Activated gamma-delta T cell treated with anti-CD3 and anti-CD28 coated beads, Interleukin-2, amount 50 U/mL, for 16 hours (primary cell): ENCODE results near the gene GOLGA2.
A peak's percentile ranks its signal among the peaks of the same experiment; 100 is the strongest.

Experiments used
- DNase-seq: peaks from one replicate; pipeline ENCODE4 v3.0.0-alpha.2; 2020; ENCODE audit warnings: low read depth

The GOLGA2 gene, protein sequence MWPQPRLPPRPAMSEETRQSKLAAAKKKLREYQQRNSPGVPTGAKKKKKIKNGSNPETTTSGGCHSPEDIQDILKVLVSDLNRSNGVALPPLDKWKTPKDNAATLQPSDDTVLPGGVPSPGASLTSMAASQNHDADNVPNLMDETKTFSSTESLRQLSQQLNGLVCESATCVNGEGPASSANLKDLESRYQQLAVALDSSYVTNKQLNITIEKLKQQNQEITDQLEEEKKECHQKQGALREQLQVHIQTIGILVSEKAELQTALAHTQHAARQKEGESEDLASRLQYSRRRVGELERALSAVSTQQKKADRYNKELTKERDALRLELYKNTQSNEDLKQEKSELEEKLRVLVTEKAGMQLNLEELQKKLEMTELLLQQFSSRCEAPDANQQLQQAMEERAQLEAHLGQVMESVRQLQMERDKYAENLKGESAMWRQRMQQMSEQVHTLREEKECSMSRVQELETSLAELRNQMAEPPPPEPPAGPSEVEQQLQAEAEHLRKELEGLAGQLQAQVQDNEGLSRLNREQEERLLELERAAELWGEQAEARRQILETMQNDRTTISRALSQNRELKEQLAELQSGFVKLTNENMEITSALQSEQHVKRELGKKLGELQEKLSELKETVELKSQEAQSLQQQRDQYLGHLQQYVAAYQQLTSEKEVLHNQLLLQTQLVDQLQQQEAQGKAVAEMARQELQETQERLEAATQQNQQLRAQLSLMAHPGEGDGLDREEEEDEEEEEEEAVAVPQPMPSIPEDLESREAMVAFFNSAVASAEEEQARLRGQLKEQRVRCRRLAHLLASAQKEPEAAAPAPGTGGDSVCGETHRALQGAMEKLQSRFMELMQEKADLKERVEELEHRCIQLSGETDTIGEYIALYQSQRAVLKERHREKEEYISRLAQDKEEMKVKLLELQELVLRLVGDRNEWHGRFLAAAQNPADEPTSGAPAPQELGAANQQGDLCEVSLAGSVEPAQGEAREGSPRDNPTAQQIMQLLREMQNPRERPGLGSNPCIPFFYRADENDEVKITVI

DNA sequence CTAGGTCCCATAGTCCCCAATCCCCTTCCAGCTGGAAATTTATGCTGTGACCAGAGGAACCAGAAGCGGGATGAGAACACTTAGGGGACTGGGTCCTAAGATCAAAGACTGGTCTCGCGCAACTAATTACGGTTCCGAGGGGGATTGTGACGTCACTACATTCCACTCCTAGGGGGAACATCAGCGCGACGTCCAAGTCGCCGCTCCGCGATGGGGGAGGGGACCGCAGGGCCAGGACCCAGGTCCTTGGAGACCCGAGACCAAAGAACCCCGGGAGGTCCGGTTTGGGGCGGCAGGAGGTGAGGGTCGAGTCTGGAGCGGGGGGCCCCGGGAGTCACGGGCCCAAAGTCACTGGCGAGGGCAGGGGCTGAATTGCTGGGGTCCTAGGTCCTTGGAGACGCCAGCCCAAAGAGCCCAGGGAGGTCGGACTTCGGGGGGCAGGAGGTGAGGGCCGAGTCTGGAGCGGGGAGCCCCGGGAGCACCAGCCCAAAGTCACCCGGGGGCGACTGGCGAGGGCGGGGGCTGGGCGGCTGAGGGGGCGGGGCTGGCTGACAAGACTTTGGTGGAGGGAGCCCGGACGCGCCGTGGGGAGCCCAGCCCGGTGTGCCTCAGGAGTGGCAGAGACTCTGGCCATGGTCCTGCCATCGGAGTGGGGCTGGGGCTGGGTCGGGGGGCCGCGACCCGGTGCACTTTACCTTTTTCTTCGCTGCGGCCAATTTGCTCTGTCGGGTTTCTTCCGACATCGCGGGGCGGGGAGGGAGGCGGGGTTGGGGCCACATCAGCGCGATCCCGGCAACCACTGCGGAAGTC lies at the start of gene GOLGA2:
TSS of gene GOLGA2 (minus strand) at position 810 of the 810 bp plus-strand sequence. CDS start at position 779, 31 bp downstream.
- DNase-seq: no peak

DNA sequence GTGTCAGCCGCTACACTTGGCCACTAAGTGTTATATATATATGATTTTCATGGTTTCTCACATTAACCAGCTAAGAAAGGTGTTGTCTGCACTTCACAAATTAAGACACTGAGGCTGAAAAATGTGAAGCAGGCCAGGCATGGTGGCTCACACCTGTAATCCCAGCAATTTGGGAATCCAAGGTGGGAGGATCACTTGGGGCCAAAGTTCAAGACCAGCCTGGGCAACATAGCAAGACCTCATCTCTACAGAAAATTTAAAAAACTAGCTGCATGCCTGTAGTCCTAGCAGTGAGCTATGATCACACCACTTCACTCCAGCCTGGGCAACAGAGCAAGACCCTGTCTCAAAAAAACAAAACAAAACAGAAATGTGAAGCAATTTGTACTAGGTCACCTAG lies 48.6 kb upstream of the GOLGA2 start:
- no peak for DNase-seq

DNA sequence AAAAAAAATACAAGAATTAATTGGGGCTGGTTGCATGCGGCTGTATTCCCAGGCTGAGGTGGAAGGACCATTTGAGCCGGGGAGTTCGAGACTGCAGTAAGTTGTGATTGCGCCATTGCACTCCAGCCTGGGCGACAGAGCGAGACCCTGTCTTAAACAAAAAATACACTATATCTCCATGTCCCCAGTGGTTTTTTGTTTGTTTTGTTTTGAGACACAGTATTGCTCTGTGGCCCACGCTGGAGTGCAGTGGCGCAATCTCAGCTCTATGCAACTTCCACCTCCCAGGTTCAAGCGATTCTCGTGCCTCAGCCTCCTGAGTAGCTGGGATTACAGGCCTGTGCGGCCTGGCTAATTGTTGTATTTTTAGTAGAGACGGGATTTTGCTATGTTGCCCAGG lies 48.0 kb upstream of the GOLGA2 start:
- no peak for DNase-seq

DNA sequence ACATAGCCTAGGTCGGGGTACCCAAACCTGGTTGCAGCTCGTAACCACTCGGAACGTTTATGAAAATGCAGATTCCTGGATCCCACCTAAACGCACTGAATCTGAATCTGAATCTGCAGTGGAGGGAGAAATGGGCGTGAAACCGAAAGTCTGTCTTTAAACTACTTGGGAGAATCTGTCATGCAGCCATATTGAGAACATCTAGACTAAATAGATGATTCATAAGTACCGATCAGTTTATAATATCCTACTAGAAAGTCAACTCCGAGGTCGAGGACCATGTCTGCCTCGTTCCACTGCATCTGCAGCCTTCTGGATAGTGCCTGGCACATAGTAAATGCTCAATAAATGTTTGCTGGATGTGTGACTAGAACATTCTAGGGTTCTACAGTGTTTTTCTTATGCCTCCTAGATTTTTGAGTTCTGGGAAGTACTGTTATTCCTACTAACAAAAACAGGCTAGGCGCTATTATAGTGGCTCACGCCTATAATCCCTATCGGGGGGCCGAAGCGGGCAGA lies 47.5 kb upstream of the GOLGA2 start:
- DNase-seq: no peak

DNA sequence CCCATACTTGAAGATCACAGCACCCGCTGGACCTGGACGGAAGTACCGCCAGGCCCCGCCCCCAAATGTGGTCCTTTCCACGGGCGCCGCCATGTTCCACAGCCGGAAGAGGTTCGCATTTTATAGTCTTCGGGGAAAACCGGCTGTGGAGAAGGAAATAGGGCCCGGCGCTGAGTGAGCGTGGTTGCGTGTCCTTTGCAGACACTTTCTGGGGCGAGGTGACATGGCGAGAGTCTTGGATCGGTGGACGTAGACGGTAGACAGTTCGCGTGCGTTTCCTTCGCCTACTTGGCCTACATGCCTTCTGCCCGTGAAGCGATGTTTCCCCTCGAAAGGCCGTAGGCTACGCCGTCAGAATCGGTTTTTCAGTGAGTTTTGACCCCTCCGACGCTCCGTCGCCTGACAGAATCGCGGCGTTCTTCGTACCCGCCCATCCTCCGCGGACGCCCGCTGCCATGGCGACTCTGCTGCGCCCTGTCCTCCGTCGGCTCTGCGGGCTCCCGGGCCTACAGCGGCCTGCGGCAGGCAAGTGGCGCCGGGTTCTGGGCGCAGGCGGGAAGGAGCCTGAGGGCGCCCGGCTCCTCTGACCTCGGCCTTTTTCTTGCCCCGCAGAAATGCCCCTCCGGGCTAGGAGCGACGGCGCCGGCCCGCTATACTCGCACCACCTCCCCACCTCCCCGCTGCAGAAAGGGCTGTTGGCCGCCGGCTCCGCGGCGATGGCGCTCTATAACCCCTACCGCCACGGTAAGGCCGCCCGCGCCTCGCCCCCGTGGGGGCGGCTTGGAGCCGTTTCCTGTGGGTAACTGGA lies 46.8 kb upstream of the GOLGA2 start, which contains the start of the genes COQ4 and TRUB2:
TSS of gene COQ4 (plus strand) at position 436 of the 808 bp plus-strand sequence. CDS start at position 456, 20 bp downstream.
TSS of gene TRUB2 (minus strand) at position 44 of the 808 bp plus-strand sequence. CDS start at position 5, 39 bp downstream.
- peak; percentile 91 for DNase-seq

DNA sequence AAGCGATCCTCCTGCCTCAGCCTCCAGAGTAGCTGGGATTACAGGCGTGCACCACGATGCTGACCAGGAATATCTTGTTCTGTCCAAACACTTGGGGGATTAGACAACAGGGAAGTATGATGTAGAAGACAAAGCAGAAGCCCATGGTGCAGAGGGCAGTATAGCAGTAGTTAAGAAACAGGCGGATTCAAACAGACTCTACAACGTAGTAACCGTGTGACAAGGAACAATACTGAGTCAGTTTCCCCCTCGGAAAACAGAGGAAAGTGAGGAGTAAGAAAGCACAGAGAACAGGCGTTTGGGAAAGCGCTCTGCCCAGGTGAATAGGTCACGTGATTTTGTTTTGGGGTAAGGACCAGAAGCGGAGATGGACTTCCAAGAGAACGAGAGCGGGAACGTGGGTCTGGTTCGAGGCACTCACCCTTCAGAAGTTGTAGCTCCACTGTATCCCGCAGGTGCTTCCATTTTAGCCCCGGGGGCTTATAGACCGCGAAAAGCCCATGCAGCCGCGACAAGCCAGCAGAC lies 46.1 kb upstream of the GOLGA2 start:
- no peak for DNase-seq

DNA sequence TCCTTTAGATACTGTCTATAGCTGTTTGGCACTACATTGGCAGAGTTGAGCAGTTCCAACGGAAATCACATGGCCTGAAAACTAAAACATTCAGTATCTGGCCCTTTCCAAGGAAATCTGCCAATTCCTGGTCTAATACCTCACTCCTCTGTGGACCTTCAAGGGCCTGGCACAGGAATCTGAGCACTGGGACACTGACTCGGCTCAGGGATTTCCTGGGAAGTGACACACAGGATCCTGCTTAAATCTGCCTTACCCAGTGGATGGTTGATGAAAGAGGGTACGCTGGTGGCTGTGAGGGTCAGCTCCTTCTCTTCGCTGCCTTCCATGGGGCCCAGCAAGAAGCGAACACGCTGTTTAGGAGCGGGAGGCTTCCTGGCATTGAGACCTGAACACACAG lies 45.5 kb upstream of the GOLGA2 start:
- no peak for DNase-seq

DNA sequence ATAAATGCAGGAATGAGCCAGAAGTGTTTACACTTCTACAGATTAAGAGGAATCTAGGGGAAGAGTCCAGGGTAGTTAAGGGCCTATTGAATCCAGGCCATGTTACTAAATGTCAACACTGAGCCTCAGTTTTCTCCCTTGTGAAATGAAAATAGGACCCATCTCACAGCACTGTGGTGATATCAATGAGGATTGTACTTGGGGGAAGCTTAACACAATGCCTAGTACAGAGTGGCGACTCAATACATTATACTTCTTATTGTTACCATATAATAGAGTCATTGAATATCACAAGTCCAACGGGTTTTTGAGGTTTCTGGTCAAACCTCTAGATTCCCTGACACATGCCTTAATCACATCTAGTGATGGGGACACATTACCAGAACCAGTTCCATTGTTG lies 41.8 kb upstream of the GOLGA2 start:
- DNase-seq: no peak

DNA sequence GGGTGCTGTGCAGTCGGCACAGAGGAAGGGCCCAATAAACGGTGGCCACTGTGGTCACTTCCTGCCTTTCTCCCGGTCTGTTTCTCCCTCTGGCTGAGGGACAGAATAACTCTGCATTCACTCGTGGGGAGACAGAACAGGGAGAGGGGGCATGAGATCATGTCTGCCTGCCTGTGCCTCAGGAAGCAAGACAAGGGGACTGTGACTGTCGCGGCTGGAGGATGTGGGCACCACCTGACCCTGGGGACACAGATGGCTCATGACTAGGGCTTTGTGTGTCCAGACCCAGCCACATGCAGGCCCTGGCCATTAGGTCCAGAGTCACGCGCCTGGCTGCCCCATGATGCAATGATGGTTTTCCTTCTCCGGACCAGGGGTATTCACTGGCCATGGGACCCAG lies 40.6 kb upstream of the GOLGA2 start:
- no peak for DNase-seq

DNA sequence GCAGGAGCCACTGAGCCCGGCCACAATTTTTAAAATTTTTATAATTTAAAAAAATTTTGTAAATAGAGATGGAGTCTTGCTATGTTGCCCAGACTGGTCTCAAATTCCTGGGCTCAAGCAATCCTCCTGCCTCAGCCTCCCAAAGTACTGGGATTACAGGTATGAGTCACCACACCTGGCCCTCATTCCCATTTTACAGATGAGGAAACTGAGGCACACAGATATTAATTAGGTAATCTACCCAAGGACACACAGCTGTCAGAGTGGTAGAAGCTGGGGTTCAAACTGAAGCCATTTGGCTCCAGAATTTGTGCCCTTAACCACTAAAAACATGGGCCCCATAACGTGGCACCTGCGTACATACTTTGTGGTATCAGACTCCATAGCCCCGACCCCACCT lies 38.9 kb upstream of the GOLGA2 start:
- DNase-seq: no peak

DNA sequence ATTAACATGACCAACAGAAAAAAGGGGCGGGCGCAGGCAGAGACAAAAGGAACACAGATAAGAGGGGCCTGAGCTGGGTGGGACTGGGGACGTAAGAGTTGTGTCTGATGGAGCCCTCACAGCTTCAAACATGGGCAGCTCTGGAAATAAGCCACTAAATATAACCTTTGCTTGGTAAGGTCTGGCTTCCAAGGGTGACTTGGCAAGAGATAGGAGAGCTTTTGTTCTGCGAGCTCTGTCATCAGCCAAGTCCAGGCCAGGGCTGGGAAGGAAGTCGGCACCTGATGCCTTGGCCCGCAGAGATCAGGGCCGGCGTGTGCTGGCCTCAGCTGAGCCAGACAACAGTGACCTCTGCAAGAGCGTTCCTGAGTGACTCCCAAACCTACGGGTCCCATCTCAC lies 34.7 kb upstream of the GOLGA2 start:
- DNase-seq: no peak

DNA sequence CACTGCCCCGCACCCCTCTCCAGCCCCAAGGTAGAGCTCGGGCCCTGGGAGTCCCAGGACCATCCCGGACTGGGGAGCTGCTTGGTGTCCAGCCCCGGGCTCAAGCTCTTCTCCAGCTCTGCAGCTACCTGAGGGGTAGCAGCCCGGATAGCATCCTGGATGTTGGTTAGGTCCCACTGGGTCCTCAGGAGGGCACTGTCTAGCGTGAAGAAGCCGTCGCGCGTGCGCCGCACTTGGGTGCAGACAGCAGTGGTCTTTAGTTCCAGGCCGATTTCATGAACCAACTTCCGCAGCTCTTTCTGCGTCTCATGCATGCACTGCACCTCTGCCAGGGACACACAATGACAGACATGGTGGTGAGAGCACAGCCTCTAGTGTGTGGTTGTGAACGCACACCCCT lies 33.7 kb upstream of the GOLGA2 start:
- DNase-seq: no peak

DNA sequence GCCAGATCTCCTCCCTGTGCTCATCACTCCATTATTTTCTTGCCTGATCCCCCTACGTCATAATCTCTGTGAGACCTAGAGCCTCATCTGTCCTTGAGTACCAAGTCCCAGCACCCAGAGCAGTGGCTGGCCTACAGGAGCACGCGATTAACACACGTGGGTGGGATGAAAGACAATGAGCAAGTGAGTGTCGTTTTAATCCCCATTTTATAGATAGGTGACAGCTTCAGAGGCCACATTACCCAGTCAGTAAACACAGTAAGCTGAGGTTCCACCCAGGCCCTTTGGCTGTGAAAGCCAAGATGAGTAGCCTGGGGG lies 29.1 kb upstream of the GOLGA2 start:
- DNase-seq: no peak

DNA sequence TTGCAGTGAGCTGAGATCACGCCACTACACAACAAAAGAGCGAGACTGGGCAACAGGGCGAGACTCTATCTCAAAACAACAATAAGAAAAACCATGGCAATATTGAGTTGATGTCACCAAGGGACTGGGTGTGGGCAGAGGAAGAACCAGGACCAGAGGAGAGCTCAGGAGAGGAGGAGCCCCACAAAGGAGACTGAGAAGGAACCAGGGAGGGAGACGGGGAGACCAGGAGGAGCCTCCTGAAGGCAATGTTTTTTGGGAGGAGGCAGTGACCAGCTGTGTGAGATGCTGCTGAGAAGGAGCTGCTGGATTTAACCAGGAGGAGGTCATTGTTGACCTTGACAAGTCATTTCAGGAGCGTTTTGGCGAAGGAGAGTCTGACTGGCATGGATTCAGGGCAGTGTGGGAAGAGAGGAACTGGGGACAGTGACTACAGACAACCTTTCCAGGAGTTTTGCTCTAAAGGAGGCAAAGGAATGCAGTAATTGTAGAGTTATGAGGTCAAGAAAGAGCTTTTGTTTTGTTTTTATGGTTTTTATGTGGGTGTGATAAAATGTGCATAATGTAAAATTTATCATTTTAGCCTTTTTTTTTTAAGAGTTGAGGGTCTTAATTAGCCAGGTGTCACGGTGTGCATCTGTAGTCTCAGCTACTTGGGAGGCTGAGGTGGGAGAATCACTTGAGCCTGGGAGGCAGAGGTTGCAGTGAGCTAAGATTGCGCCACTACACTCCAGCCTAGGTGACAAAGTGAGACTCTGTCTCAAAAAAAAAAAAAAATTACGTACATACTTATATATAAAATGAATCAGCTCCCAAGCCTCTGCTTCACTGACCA lies 28.5 kb upstream of the GOLGA2 start:
- DNase-seq: no peak

DNA sequence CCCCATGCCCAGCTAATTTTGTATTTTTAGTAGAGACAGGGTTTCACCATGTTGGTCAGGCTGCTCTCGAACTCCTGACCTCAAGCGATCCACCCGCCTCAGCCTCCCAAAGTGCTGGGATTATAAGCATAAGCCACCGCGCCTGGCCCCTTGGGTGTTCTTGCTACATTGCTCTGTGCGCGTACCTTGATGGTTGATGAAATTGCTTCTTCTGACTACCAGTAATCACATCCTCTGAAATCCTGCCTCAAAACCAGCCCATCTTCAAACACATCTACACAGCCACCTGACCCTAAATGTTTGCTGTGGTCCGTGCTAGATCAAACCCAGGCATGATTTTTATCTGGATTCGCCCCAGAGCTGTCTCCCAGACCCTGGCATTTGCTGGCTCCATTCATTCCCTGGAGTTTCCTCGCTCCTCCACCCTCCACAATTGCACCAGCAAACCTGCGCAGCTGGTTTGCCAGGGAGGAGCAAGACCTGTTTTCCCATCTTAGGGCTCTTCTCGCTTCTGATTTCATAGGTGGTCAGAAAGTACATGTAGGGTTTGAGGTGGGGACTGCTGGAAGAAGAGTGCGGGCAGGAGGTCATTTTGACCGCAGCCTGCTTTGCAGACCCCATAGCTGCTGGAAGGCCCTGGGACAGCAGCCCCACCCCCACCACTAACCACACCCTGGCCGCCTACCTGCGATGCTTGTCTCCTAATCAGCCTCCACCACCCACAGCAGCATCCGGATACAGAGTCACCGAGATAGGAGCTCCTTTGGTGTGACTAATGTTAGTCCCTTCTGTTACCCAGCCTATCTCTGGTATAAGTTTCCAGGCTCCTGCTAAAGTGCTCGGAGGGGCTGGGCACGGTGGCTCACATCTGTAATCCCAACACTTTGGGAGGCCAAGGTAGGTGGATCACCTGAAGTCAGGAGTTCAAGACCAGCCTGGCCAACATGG lies 23.0 kb upstream of the GOLGA2 start:
- no peak for DNase-seq

DNA sequence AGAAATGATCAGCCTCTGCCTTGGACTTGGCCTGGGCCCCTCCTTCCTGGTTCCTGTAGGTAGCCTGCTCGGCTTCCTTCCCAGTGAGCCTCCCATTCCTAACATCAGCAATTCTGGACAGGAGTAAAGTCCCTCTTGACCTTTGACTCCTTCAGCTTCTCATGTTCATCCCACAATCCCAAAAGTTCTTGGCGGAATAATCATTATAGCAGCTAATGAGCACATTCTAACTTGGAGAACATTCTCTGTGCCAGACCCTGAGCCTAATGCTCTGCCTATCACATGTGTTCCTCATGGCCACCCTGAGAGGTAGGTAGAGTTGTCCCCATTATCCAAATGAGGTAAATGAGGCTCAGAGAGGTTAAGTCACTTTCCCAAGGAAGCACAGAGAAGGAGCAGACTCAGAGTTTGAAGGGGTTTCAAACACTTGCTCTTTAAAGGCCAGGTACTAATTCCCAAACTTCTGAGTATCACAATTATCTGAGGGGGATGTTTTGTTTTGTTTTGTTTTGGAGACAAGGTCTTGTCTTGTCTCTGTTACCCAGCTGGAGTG lies 21.5 kb upstream of the GOLGA2 start:
- no peak for DNase-seq

DNA sequence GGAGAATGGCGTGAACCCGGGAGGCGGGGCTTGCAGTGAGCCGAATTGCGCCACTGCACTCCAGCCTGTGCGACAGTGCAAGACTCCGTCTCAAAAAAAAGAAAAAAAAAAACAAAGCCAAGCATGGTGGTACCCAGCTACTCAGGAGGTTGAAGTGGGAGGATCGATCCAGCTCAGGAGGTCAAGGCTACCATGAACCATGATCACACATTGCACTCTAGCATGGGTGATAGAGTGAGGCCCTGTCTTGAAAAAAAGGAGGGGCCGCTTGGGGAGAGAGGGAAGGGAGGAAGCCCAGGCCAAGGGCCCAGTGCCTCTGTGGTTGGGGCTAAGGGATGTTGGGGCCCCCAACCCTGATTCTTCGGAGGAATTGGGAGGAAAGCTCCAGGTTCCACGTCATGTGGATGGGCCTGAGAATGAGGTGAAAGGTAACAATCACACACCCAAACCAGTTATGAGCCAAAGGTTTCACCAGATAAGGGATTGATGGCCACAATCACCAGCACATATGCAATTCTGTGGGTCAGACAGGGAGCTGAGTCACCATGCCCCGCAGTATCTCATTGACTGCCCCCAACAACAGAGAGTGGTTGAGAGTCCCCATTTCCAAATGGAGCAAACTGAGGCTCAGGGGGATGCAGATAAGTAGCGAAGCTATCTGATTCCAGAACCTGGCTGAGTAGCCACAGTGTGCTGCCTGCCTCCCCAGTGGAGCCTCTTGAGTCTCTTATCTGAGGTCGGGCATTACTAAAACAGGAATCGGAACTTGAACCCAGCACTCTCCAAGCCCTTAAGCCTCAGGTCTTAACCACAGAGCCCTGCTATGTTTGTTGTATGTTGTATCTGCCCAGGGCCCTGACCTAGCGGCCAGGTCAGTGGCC lies 20.8 kb upstream of the GOLGA2 start:
- DNase-seq: no peak
